Measurements from ENCODE around the gene MPZ. TPM values are rescaled to one million over a fixed set of nuclear protein-coding genes. Genes with fewer than 3 reads are reported as not detected.
A peak's percentile ranks its signal among the peaks of the same experiment; 100 is the strongest.
"Not testable (repeated sequence)": the region's sequence is repeated elsewhere in the genome, so short reads cannot be mapped to it uniquely, and the experiment has no call there.

MPZ gene
- 67.9 TPM for total RNA-seq

DNA sequence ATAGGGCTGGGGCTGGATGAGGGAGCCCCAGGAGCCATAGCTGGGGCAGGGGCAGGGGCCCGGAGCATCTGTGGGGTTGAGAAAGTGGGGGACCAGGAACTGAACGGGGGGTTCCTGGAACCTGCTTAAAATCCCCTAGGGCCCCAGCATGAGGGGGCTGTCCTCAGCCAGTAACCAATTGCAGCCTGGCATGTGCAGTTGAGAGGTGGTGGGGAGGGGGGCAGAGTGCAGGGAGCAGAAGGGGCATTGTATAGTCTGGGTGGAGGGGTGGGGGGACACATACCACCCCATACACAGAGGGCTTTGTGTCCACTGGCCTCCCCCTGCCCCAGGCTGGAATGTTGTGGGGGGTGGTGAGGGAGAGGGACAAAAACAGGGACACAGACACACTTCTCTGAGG is at the start of gene MPZ:
Gene MPZ (minus strand): TSS at position 101 of the 400 bp plus-strand sequence. CDS start 63 bp downstream, at position 38.
- no peak for DNase-seq

GRCh38 chr1:161359291-161359690 is 49.5 kb upstream of the MPZ start:
- DNase-seq: no peak

- DNase-seq: no peak
These were observed 47.3 kb upstream of the MPZ start for GRCh38 chr1:161357073-161357472.

DNA sequence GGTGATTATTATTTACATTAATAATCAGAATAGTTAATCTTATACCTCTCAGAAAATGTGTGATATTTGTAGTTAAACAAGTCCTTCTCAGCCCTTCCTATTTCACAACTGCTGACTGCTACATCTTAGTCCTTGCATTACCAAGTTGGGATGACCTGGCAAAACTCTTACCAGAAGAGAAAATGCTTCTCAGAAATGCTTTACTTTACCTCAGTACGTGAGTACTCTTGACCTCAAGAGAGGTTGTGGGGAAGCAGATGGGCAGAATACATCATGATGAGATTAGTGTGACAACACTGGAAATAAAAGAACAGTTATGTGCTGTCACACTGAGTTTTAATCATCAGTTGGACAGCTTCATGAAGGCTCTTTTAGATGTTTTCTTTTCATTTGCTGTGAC is 41.7 kb upstream of the MPZ start:
- no peak for DNase-seq

- no peak for DNase-seq
These were observed 40.9 kb upstream of the MPZ start for GRCh38 chr1:161350671-161351070.

- no peak for DNase-seq
These were observed 33.1 kb upstream of the MPZ start for GRCh38 chr1:161342821-161343220.

GRCh38 chr1:161342177-161342576 is 32.4 kb upstream of the MPZ start:
- no peak for DNase-seq

GRCh38 chr1:161335796-161336195 is 26.0 kb upstream of the MPZ start:
- no peak for DNase-seq

GRCh38 chr1:161333166-161333565 is 23.4 kb upstream of the MPZ start:
- no peak for DNase-seq

DNA sequence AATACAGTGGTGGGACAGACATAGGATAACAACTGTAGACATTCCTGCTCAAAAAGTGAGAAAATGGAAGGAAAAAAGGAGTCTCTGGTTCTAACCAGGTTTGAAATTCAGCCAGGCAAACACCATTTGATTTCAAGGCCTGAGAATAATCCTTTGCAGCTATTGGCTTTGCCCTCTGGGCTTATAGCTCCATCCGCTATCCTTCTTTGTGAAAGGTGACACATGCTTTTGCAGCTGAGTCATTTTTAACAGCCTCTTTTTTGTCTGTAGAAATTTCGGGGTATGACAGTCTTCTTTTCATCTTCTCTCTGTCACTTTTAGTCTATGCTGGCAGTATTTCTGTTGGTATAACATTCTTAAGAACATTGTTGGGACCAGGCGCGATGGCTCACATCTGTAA is 20.6 kb upstream of the MPZ start:
- DNase-seq: no peak

GRCh38 chr1:161324020-161324419 is 14.3 kb upstream of the MPZ start:
- no peak for DNase-seq

- not testable (repeated sequence) for DNase-seq
These were observed 6.3 kb upstream of the MPZ start for GRCh38 chr1:161315841-161316674.

- peak; percentile 96 for DNase-seq
These were observed 4.6 kb upstream of the MPZ start, which contains the start of gene SDHC for GRCh38 chr1:161314201-161314981. Gene SDHC (plus strand): TSS chr1:161314381. CDS start chr1:161314406, 25 bp downstream.

DNA sequence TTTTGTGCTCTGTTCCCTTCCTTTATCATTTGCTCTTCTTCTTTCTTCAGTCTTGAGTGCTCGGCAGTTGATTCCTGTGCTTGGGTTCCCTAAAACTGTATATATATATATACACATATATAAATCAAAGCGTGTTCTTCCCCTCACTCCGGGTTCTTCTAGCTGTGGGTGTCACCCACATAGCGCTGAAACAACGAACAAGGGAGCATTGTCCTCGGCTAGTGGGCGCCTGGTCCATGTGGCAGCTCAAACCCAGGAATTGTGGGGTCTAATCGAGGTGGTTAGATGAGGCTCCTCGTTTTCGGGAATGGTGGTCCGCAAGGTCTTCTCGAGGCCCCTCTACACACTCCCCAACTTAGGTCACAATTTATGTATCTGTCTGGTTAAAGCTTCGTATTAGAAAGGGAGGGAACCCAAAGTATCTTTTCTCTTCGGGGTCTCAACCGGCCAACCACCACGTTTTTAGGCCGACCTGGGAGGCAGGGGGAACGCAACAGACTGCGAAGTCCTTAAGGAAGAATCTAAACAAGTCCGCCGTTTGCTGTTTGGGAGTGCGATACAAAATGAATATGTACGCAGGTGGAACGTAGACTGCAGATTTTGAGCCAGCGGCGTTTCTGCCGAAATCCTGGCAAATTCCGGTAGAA is 3.9 kb upstream of the MPZ start:
- no peak for DNase-seq

DNA sequence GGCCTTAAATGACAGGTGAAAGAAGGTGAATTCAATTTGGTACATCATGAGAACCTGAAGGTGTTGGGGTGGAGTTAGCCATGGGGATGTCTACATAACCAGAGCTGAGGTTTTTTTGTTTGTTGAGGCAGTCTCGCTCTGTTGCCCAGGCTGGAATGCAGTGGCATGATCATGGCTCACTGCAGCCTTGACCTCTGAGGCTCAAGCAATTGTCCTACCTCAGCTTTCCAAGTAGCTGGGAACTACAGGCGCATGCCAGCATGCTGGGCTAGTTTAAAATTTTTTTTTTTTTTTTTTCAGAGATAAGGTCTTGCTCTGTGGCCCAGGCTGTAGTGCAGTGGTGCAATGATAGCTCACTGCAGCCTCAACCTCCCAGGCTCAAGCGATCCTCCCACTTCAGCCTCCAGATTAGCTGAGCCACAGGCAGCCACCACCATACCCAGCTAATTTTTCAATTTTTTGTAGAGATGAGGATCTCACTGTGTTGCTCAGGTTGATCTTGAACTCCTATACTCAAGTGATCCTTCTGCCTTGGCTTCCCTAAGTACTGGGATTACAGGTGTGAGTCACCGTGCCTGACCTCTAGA is 1.9 kb upstream of the MPZ start:
- DNase-seq: no peak

DNA sequence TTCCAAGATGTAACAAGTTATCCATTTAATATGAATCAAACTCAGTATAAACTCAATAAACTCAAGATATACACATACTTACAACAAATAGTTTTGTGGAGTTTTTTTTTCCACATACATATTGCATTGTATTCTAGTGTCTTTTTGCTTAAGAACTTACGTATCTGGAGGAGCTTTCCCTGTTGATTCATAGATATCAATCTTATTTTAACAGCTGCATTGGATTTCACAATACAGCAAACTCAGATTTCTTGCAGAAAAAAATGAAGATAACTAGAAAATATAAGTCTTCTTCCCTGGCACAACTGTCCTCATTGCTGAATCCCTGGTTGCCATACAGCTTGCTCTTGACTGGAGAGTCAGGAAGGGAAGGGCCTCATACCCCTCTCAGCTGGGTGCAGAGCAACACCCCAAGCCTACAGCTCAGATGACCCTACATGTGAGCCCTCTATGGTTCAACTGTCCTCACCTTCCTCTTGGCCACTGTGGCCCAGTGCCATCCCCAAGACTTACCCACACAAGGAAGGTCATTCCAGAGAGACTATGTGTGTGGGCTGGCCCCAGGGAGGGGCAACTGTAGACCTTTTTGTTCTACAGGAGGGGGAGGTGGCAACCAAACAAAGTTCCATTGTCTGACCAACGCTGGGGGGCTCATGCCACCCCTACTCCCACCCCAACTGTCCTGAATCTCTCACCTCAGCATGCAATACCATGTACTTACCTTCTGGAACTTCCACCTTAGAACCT is 1.7 kb downstream of the MPZ start:
- no peak for DNase-seq

GRCh38 chr1:161307230-161307768 is 2.5 kb downstream of the MPZ start:
- DNase-seq: peak; percentile 21

DNA sequence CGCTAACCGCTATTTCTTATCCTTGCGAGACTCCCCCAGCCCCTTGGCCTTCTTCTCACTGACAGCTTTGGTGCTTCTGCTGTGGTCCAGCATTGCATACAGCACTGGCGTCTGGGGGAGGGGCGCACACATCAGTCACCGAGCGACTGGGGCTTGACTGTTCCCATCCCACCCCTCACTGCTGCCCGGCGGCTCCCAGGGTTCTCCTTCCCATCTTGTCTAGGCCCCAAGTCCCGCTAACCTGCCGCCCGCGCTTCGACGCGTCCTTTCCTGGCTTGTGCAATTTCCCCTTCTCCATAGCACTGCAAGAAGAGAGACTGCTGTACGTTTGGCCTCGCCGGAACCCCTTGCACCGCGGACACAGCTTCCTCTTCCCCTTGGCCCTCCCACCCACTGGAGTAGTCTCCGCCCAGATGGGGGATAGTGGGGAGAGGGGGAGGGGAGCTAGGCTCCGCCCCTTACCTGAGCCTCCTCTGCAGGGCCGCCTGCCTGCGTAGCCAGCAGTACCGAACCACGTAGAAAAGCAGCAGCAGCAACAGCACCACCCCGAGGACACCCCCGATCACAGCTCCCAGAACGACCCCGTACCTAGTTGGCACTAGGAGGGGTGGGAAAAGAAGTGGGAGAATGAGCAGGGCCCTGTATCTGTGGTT is 3.8 kb downstream of the MPZ start:
- DNase-seq: peak; percentile 78

- DNase-seq: no peak
These were observed 4.6 kb downstream of the MPZ start for GRCh38 chr1:161304927-161305866.

GRCh38 chr1:161300478-161300877 is 9.3 kb downstream of the MPZ start:
- DNase-seq: no peak
